ENCODE data around the gene DHDH. TPM values are rescaled to one million over a fixed set of nuclear protein-coding genes. Genes with fewer than 3 reads are reported as not detected.

Gene DHDH
- total and polyA plus RNA-seq, 2 of the 13 experiments (the other 11 are each of a cell fraction or from before 2014, with no cell fraction given), result 0.13 to 0.91 TPM

- no peak for FAIRE-seq
- in situ Hi-C loops (cut with HindIII; ENCODE audit: extremely low pct_ligation_motif_present, low pct_unique_long_range_greater_than_20kb) (no loop called here), intact Hi-C loops (cut with micrococcal nuclease; ENCODE audit: unreplicated experiment) (loop anchor here (2.0 to 10.0 kb wide), 3 partner anchors 35 to 185 kb away; partner anchors contain the start of gene PPP1R15A)
- H2AFZ ChIP-seq (ENCODE audit: low read length), result no peak overlapping the region
- H3K36me3 ChIP-seq (replicated peaks in 1 of 2; ENCODE audit: control insufficient read depth in 1 of 2, insufficient read depth in 2 of 2, low read length in 2 of 2), result peaks cover 9 to 34% of the 10 kb centered on the region in 2 experiments
- WGBS (ENCODE audit: low lambda C conversion rate), result 97% methylated on average over 32 of the region's 45 CpGs
- H3K4me3 ChIP-seq (replicated peaks in 1 of 3; ENCODE audit: insufficient read depth in 1 of 3, low read depth in 2 of 3, low read length in 3 of 3), result no peak overlapping the region
- peaks cover 18% of the 10 kb centered on the region for H3K4me1 ChIP-seq (ENCODE audit: insufficient read depth, low read length)
- H3K9me3 ChIP-seq (ENCODE audit: low read length), result no peaks in the 10 kb centered on the region
- no peak overlapping the region for H3K4me2 ChIP-seq (ENCODE audit: low read depth, low read length)
- H4K20me1 ChIP-seq (ENCODE audit: insufficient read depth, low read length), result peaks cover 33% of the 10 kb centered on the region
- ChIA-PET POLR2A (interaction anchor here (1.0 to 3.8 kb wide), 9 partner anchors 8 to 174 kb away, joined by 4 to 24 read pairs (median 10); partner anchors contain the start of genes BAX, DHDH, GYS1 and PPP1R15A), CTCF (ENCODE audit: low intra/inter-chr PET ratio, low total read pairs) (interaction anchor here (0.9 kb wide), 1 partner anchor 35 kb away, joined by 4 read pairs; no protein-coding TSS in a partner anchor)
- peak; percentile 3 for ATAC-seq
- no peaks in the 10 kb centered on the region; a peak in 1 of 5 replicates for H3K27me3 ChIP-seq (ENCODE audit: control insufficient read depth in 1 of 2, insufficient read depth in 2 of 2, low read length in 2 of 2)
- H3K27ac ChIP-seq (ENCODE audit: extremely low read length, insufficient read depth, low read length), result no peak overlapping the region
- H3K9ac ChIP-seq (ENCODE audit: insufficient read depth, low read depth, low read length), result no peak overlapping the region
- no TSS peak for BruUV-seq (replicated peaks)
- peaks cover 19% of the 10 kb centered on the region for H3K79me2 ChIP-seq (ENCODE audit: insufficient read depth, low read length)
- DNase-seq (ENCODE audit: low spot score), result no peak
- TF ChIP-seq AGO2 (optimal IDR thresholded peaks at IDR 0.05; ENCODE audit: low read depth, low read length), result peak; percentile 61
- TF ChIP-seq, protein P1, sequence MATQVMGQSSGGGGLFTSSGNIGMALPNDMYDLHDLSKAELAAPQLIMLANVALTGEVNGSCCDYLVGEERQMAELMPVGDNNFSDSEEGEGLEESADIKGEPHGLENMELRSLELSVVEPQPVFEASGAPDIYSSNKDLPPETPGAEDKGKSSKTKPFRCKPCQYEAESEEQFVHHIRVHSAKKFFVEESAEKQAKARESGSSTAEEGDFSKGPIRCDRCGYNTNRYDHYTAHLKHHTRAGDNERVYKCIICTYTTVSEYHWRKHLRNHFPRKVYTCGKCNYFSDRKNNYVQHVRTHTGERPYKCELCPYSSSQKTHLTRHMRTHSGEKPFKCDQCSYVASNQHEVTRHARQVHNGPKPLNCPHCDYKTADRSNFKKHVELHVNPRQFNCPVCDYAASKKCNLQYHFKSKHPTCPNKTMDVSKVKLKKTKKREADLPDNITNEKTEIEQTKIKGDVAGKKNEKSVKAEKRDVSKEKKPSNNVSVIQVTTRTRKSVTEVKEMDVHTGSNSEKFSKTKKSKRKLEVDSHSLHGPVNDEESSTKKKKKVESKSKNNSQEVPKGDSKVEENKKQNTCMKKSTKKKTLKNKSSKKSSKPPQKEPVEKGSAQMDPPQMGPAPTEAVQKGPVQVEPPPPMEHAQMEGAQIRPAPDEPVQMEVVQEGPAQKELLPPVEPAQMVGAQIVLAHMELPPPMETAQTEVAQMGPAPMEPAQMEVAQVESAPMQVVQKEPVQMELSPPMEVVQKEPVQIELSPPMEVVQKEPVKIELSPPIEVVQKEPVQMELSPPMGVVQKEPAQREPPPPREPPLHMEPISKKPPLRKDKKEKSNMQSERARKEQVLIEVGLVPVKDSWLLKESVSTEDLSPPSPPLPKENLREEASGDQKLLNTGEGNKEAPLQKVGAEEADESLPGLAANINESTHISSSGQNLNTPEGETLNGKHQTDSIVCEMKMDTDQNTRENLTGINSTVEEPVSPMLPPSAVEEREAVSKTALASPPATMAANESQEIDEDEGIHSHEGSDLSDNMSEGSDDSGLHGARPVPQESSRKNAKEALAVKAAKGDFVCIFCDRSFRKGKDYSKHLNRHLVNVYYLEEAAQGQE (IDR thresholded peaks at IDR 0.05; ENCODE audit: borderline replicate concordance in 1 of 2, low read depth in 1 of 2, low read length in 2 of 2), result no peak
- TF ChIP-seq ZBTB33 (CRISPR knock-in tag; IDR thresholded peaks at IDR 0.05), result peak; percentile 6; the same call in 1 of the 2 replicates
- TF ChIP-seq ZNF607 (CRISPR knock-in tag; IDR thresholded peaks at IDR 0.05; ENCODE audit: borderline replicate concordance), result no peak
- TF ChIP-seq PAF1 (CRISPR knock-in tag; IDR thresholded peaks at IDR 0.05), result no peak
- no peak for TF ChIP-seq JDP2 (CRISPR knock-in tag; IDR thresholded peaks at IDR 0.05; ENCODE audit: borderline replicate concordance)
- no peak for TF ChIP-seq ARNTL (CRISPR knock-in tag; IDR thresholded peaks at IDR 0.05)
- peak; percentile 15; the same call in 1 of the 2 replicates for TF ChIP-seq ZNF768 (CRISPR knock-in tag; IDR thresholded peaks at IDR 0.05)
- no peak for TF ChIP-seq NR3C1 (CRISPR knock-in tag; IDR thresholded peaks at IDR 0.05)
- no peak for TF ChIP-seq TBP (CRISPR knock-in tag; IDR thresholded peaks at IDR 0.05)
- TF ChIP-seq ZNF687 (CRISPR knock-in tag; IDR thresholded peaks at IDR 0.05), result no peak
Observed at GRCh38 chr19:48969276-48970138, 36.0 kb downstream of the DHDH start.
